ENCODE data around the gene DNAJC18. TPM values are rescaled to one million over a fixed set of nuclear protein-coding genes. Genes with fewer than 3 reads are reported as not detected.

DNAJC18 gene
- total RNA-seq, 2 experiments from 2014 or later, result 7.5 to 8.7 TPM

GRCh38 chr5:139430015-139430414 is 9.3 kb downstream of the DNAJC18 start:
- peaks cover 42% of the 10 kb centered on the region for H3K36me3 Mint-ChIP-seq (ENCODE audit: low read depth)
- peaks cover 3% of the 10 kb centered on the region for H3K36me3 ChIP-seq (ENCODE audit: insufficient read depth, low read length)
- no peak overlapping the region for H3K4me3 Mint-ChIP-seq
- H3K9me3 Mint-ChIP-seq, result no peaks in the 10 kb centered on the region
- DNase-seq (no peak), ATAC-seq (ENCODE audit: poor library complexity) (peak; percentile 87)
- no peaks in the 10 kb centered on the region for H3K27me3 Mint-ChIP-seq
- peak overlapping the region in 1 of 2 donors; percentile 41 for H3K27ac ChIP-seq (ENCODE audit: low read depth in 1 of 2, low read length in 2 of 2)
- no peak for TF ChIP-seq CTCF (IDR thresholded peaks at IDR 0.05)
- H3K4me3 ChIP-seq (ENCODE audit: low read length), result no peak overlapping the region
- H3K27me3 ChIP-seq (ENCODE audit: control insufficient read depth in 1 of 2, insufficient read depth in 2 of 2, low read length in 2 of 2), result no peaks in the 10 kb centered on the region
- H3K9me3 ChIP-seq (ENCODE audit: control insufficient read depth in 1 of 2, insufficient read depth in 1 of 2, low read length in 2 of 2), result no peaks in the 10 kb centered on the region
- CTCF ChIA-PET, result no interaction called here
- POLR2A ChIA-PET, result interaction anchor here (0.6 to 2.0 kb wide), 8 partner anchors 9 to 225 kb away, joined by 3 to 14 read pairs (median 3); partner anchors contain the start of genes DNAJC18 and STING1
- peak overlapping the region; percentile 70 for H3K27ac Mint-ChIP-seq
- intact Hi-C loops (cut with DNase I, micrococcal nuclease), result loop anchor here in 1 of 2 experiments (1.0 kb wide), 1 partner anchor 45 kb away; no protein-coding TSS in a partner anchor
- H3K4me1 Mint-ChIP-seq (ENCODE audit: low read depth), result peaks cover 16% of the 10 kb centered on the region
- peaks cover 4% of the 10 kb centered on the region for H3K4me1 ChIP-seq (ENCODE audit: insufficient read depth, low read length)

- Histone ChIP-seq H3K36me3 (ENCODE audit: insufficient read depth, low read length) (peaks cover 11% of the 10 kb centered on the region), H3K4me3 (ENCODE audit: low read length) (no peak overlapping the region), H3K4me1 (ENCODE audit: insufficient read depth, low read length) (peaks cover 6% of the 10 kb centered on the region), H3K27me3 (ENCODE audit: control insufficient read depth in 1 of 2, insufficient read depth in 2 of 2, low read length in 2 of 2) (no peaks in the 10 kb centered on the region), H3K9me3 (ENCODE audit: control insufficient read depth in 1 of 2, insufficient read depth in 1 of 2, low read length in 2 of 2) (no peaks in the 10 kb centered on the region), H3K27ac (ENCODE audit: low read depth in 1 of 2, low read length in 2 of 2) (no peak overlapping the region)
- DNase-seq, result no peak
- peaks cover 51% of the 10 kb centered on the region for H3K36me3 Mint-ChIP-seq (ENCODE audit: low read depth)
- POLR2A ChIA-PET, result no interaction called here
- no peak overlapping the region for H3K27ac Mint-ChIP-seq
- TF ChIP-seq CTCF (IDR thresholded peaks at IDR 0.05), result no peak
- no peak overlapping the region for H3K4me3 Mint-ChIP-seq
- CTCF ChIA-PET, result no interaction called here
- H3K9me3 Mint-ChIP-seq, result no peaks in the 10 kb centered on the region
- H3K4me1 Mint-ChIP-seq (ENCODE audit: low read depth), result peaks cover 28% of the 10 kb centered on the region
- no peaks in the 10 kb centered on the region for H3K27me3 Mint-ChIP-seq
- no peak for ATAC-seq (ENCODE audit: poor library complexity)
- intact Hi-C loops (cut with DNase I, micrococcal nuclease), result loop anchor here in 1 of 2 experiments (10.0 kb wide), 1 partner anchor 188 kb away; no protein-coding TSS in a partner anchor
Observed at GRCh38 chr5:139426203-139426885, 13.0 kb downstream of the DNAJC18 start.

GRCh38 chr5:139425497-139425896 is 13.8 kb downstream of the DNAJC18 start:
- Histone ChIP-seq H3K27ac (ENCODE audit: low read depth in 1 of 2, low read length in 2 of 2) (no peak overlapping the region), H3K4me3 (ENCODE audit: low read length) (no peak overlapping the region), H3K27me3 (ENCODE audit: control insufficient read depth in 1 of 2, insufficient read depth in 2 of 2, low read length in 2 of 2) (no peaks in the 10 kb centered on the region), H3K36me3 (ENCODE audit: insufficient read depth, low read length) (peaks cover 11% of the 10 kb centered on the region), H3K9me3 (ENCODE audit: control insufficient read depth in 1 of 2, insufficient read depth in 1 of 2, low read length in 2 of 2) (no peaks in the 10 kb centered on the region), H3K4me1 (ENCODE audit: insufficient read depth, low read length) (peaks cover 6% of the 10 kb centered on the region)
- Mint-ChIP-seq H3K9me3 (no peaks in the 10 kb centered on the region), H3K36me3 (ENCODE audit: low read depth) (peaks cover 57% of the 10 kb centered on the region), H3K27ac (no peak overlapping the region), H3K4me1 (ENCODE audit: low read depth) (peaks cover 23% of the 10 kb centered on the region), H3K27me3 (no peaks in the 10 kb centered on the region), H3K4me3 (no peak overlapping the region)
- CTCF ChIA-PET, result no interaction called here
- no peak for ATAC-seq (ENCODE audit: poor library complexity)
- no peak for TF ChIP-seq CTCF (IDR thresholded peaks at IDR 0.05)
- DNase-seq, result no peak
- POLR2A ChIA-PET, result interaction anchor here (1.4 kb wide), 1 partner anchor 68 kb away, joined by 3 read pairs; no protein-coding TSS in a partner anchor
- intact Hi-C loops (cut with DNase I, micrococcal nuclease), result loop anchor here in 1 of 2 experiments (10.0 kb wide), 1 partner anchor 189 kb away; no protein-coding TSS in a partner anchor

Data from CD4-positive, alpha-beta T cell (primary cell).